GM21447 (cell line): Measurements from ENCODE around the gene C1QL2.

Experiments used
- ATAC-seq: cut with Tn5 transposase; IDR thresholded peaks from one replicate; pipeline ENCODE4 v1.9.1; 2021; ENCODE audit not compliant: unreplicated experiment

Gene C1QL2

GRCh38 chr2:119158563-119159347 is at the start of gene C1QL2:
Gene C1QL2, minus strand, starts transcription at chr2:119158751. Its CDS starts 482 bp downstream, at chr2:119158269.
- ATAC-seq, result no peak

- ATAC-seq, result no peak
Observed at GRCh38 chr2:119207447-119207846, 48.9 kb upstream of the C1QL2 start.

- no peak for ATAC-seq
Observed at GRCh38 chr2:119206201-119206600, 47.6 kb upstream of the C1QL2 start.

GRCh38 chr2:119205001-119205706 is 46.6 kb upstream of the C1QL2 start:
- ATAC-seq, result no peak

GRCh38 chr2:119204525-119204924 is 46.0 kb upstream of the C1QL2 start:
- no peak for ATAC-seq

GRCh38 chr2:119202610-119203310 is 44.2 kb upstream of the C1QL2 start:
- no peak for ATAC-seq

- no peak for ATAC-seq
Observed at GRCh38 chr2:119201815-119202214, 43.3 kb upstream of the C1QL2 start.

- no peak for ATAC-seq
Observed at GRCh38 chr2:119198240-119198840, 39.8 kb upstream of the C1QL2 start.

GRCh38 chr2:119197529-119198239 is 39.1 kb upstream of the C1QL2 start:
- ATAC-seq, result no peak

- ATAC-seq, result no peak
Observed at GRCh38 chr2:119197126-119197405, 38.5 kb upstream of the C1QL2 start.

GRCh38 chr2:119196301-119197125 is 38.0 kb upstream of the C1QL2 start:
- no peak for ATAC-seq

GRCh38 chr2:119195887-119196286 is 37.3 kb upstream of the C1QL2 start:
- no peak for ATAC-seq

- ATAC-seq, result no peak
Observed at GRCh38 chr2:119195001-119195400, 36.5 kb upstream of the C1QL2 start.

- no peak for ATAC-seq
Observed at GRCh38 chr2:119192893-119193292, 34.3 kb upstream of the C1QL2 start.

GRCh38 chr2:119190321-119191111 is 32.0 kb upstream of the C1QL2 start:
- ATAC-seq, result no peak

- ATAC-seq, result no peak
Observed at GRCh38 chr2:119184512-119184911, 26.0 kb upstream of the C1QL2 start.

GRCh38 chr2:119181791-119182445 is 23.4 kb upstream of the C1QL2 start:
- no peak for ATAC-seq

GRCh38 chr2:119181391-119181790 is 22.8 kb upstream of the C1QL2 start:
- ATAC-seq, result no peak

GRCh38 chr2:119180892-119181291 is 22.3 kb upstream of the C1QL2 start:
- ATAC-seq, result no peak
